CD4-positive, alpha-beta T cell treated with Interleukin-15 for 4 hours (primary cell): ENCODE data around the gene GIPC2.
"Not testable (repeated sequence)": the region's sequence is repeated elsewhere in the genome, so short reads cannot be mapped to it uniquely, and the experiment has no call there.

Experiments
- DNase-seq: peaks from one replicate; pipeline ENCODE4 v3.0.0-alpha.2; 2020; ENCODE audit warnings: low spot score

GIPC2 gene

GRCh38 chr1:78068681-78069283, 23.0 kb downstream of the GIPC2 start:
- no peak for DNase-seq

- no peak for DNase-seq
Measured at GRCh38 chr1:78069784-78070183, 24.0 kb downstream of the GIPC2 start.

- no peak for DNase-seq
Measured at GRCh38 chr1:78070210-78070609, 24.4 kb downstream of the GIPC2 start.

- no peak for DNase-seq
Measured at GRCh38 chr1:78070758-78071157, 25.0 kb downstream of the GIPC2 start.

GRCh38 chr1:78071696-78072095, 25.9 kb downstream of the GIPC2 start:
- no peak for DNase-seq

- no peak for DNase-seq
Measured at GRCh38 chr1:78072216-78072615, 26.4 kb downstream of the GIPC2 start.

- DNase-seq, result no peak
Measured at GRCh38 chr1:78073441-78073840, 27.7 kb downstream of the GIPC2 start.

GRCh38 chr1:78075621-78076020, 29.9 kb downstream of the GIPC2 start:
- no peak for DNase-seq

GRCh38 chr1:78078358-78078757, 32.6 kb downstream of the GIPC2 start:
- DNase-seq, result no peak

- no peak for DNase-seq
Measured at GRCh38 chr1:78079580-78079979, 33.8 kb downstream of the GIPC2 start.

- no peak for DNase-seq
Measured at GRCh38 chr1:78080767-78081166, 35.0 kb downstream of the GIPC2 start.

- no peak for DNase-seq
Measured at GRCh38 chr1:78081980-78082860, 36.5 kb downstream of the GIPC2 start.

- DNase-seq, result not testable (repeated sequence)
Measured at GRCh38 chr1:78084639-78085038, 38.9 kb downstream of the GIPC2 start.

- no peak for DNase-seq
Measured at GRCh38 chr1:78086697-78087096, 40.9 kb downstream of the GIPC2 start.

- DNase-seq, result no peak
Measured at GRCh38 chr1:78088015-78088414, 42.2 kb downstream of the GIPC2 start.

- no peak for DNase-seq
Measured at GRCh38 chr1:78088486-78088885, 42.7 kb downstream of the GIPC2 start.

GRCh38 chr1:78089010-78089409, 43.2 kb downstream of the GIPC2 start:
- no peak for DNase-seq

GRCh38 chr1:78090472-78091133, 44.8 kb downstream of the GIPC2 start:
- no peak for DNase-seq

- DNase-seq, result no peak
Measured at GRCh38 chr1:78091215-78091813, 45.5 kb downstream of the GIPC2 start.

- no peak for DNase-seq
Measured at GRCh38 chr1:78091886-78092285, 46.1 kb downstream of the GIPC2 start.

- no peak for DNase-seq
Measured at GRCh38 chr1:78092643-78093042, 46.9 kb downstream of the GIPC2 start.

GRCh38 chr1:78093560-78093959, 47.8 kb downstream of the GIPC2 start:
- no peak for DNase-seq

GRCh38 chr1:78094639-78095038, 48.9 kb downstream of the GIPC2 start:
- no peak for DNase-seq
